ENCODE data around the gene HTRA3. TPM values are rescaled to one million over a fixed set of nuclear protein-coding genes. Genes with fewer than 3 reads are reported as not detected.

Gene HTRA3
- total RNA-seq, 1 donor from 2014 or later, result 35.2 TPM

- Mint-ChIP-seq H3K36me3 (ENCODE audit: low read depth, unreplicated experiment) (peaks cover 4% of the 10 kb centered on the region), H3K9me3 (ENCODE audit: unreplicated experiment) (no peaks in the 10 kb centered on the region), H3K27ac (ENCODE audit: unreplicated experiment) (peak overlapping the region; percentile 4), H3K4me3 (ENCODE audit: unreplicated experiment) (no peak overlapping the region), H3K4me1 (ENCODE audit: low read depth, unreplicated experiment) (peaks cover 9% of the 10 kb centered on the region), H3K27me3 (ENCODE audit: low read depth, unreplicated experiment) (peaks cover 3% of the 10 kb centered on the region)
- no peak overlapping the region for H3K27ac ChIP-seq (ENCODE audit: low read depth, low read length)
- peaks cover 28% of the 10 kb centered on the region for H3K4me1 ChIP-seq (ENCODE audit: insufficient read depth, low read length)
- H3K79me2 ChIP-seq (ENCODE audit: insufficient read depth, low read length), result no peaks in the 10 kb centered on the region
- H4K20me1 ChIP-seq (ENCODE audit: insufficient read depth, low read length), result no peaks in the 10 kb centered on the region
- no peak overlapping the region for H2AFZ ChIP-seq (ENCODE audit: low read depth, low read length)
- H3K36me3 ChIP-seq (ENCODE audit: insufficient read depth, low read length), result no peaks in the 10 kb centered on the region
- H3K4me3 ChIP-seq (ENCODE audit: insufficient read depth, low read depth, low read length), result no peak overlapping the region
- H3K4me2 ChIP-seq (ENCODE audit: low read length), result peak overlapping the region; percentile 29
- DNase-seq (ENCODE audit: low read depth), result peak; percentile 29
- TF ChIP-seq EZH2 (IDR thresholded peaks at IDR 0.05; ENCODE audit: insufficient read depth, low read length), result no peak
- no peak for TF ChIP-seq CTCF (IDR thresholded peaks at IDR 0.05; ENCODE audit: insufficient read depth, low read depth, low read length)
- no peaks in the 10 kb centered on the region for H3K9me3 ChIP-seq (ENCODE audit: insufficient read depth, low read depth, low read length)
- FAIRE-seq, result no peak
- peaks cover 16% of the 10 kb centered on the region for H3K27me3 ChIP-seq (ENCODE audit: insufficient read depth, low read length)
- no peak overlapping the region for H3K9ac ChIP-seq (ENCODE audit: low read length)
Observed at GRCh38 chr4:8351931-8352367, 82.4 kb downstream of the HTRA3 start.

- H3K27me3 Mint-ChIP-seq (ENCODE audit: low read depth, unreplicated experiment), result peaks cover 3% of the 10 kb centered on the region
- DNase-seq (ENCODE audit: low read depth) (no peak), FAIRE-seq (no peak)
- H3K27me3 ChIP-seq (ENCODE audit: insufficient read depth, low read length), result peaks cover 13% of the 10 kb centered on the region
- no peak overlapping the region for H3K4me3 Mint-ChIP-seq (ENCODE audit: unreplicated experiment)
- H3K27ac ChIP-seq (ENCODE audit: low read depth, low read length), result no peak overlapping the region
- no peak overlapping the region for H3K27ac Mint-ChIP-seq (ENCODE audit: unreplicated experiment)
- H3K4me1 ChIP-seq (ENCODE audit: insufficient read depth, low read length), result peaks cover 28% of the 10 kb centered on the region
- no peaks in the 10 kb centered on the region for H4K20me1 ChIP-seq (ENCODE audit: insufficient read depth, low read length)
- no peaks in the 10 kb centered on the region for H3K36me3 ChIP-seq (ENCODE audit: insufficient read depth, low read length)
- peaks cover 4% of the 10 kb centered on the region for H3K36me3 Mint-ChIP-seq (ENCODE audit: low read depth, unreplicated experiment)
- no peak overlapping the region for H3K4me3 ChIP-seq (ENCODE audit: insufficient read depth, low read depth, low read length)
- no peaks in the 10 kb centered on the region for H3K79me2 ChIP-seq (ENCODE audit: insufficient read depth, low read length)
- H3K4me1 Mint-ChIP-seq (ENCODE audit: low read depth, unreplicated experiment), result peaks cover 10% of the 10 kb centered on the region
- H3K9me3 Mint-ChIP-seq (ENCODE audit: unreplicated experiment), result no peaks in the 10 kb centered on the region
- H3K9me3 ChIP-seq (ENCODE audit: insufficient read depth, low read depth, low read length), result no peaks in the 10 kb centered on the region
- TF ChIP-seq CTCF (IDR thresholded peaks at IDR 0.05; ENCODE audit: insufficient read depth, low read depth, low read length) (no peak), EZH2 (IDR thresholded peaks at IDR 0.05; ENCODE audit: insufficient read depth, low read length) (no peak)
- H3K4me2 ChIP-seq (ENCODE audit: low read length), result peak overlapping the region; percentile 29
- no peak overlapping the region for H3K9ac ChIP-seq (ENCODE audit: low read length)
- H2AFZ ChIP-seq (ENCODE audit: low read depth, low read length), result no peak overlapping the region
Observed at GRCh38 chr4:8352368-8353157, 83.0 kb downstream of the HTRA3 start.

GRCh38 chr4:8353158-8353669, 83.7 kb downstream of the HTRA3 start:
- peak overlapping the region; percentile 85 for H3K27ac Mint-ChIP-seq (ENCODE audit: unreplicated experiment)
- no peak overlapping the region for H3K4me3 Mint-ChIP-seq (ENCODE audit: unreplicated experiment)
- H3K4me1 Mint-ChIP-seq (ENCODE audit: low read depth, unreplicated experiment), result peaks cover 16% of the 10 kb centered on the region
- H4K20me1 ChIP-seq (ENCODE audit: insufficient read depth, low read length), result no peaks in the 10 kb centered on the region
- H3K4me2 ChIP-seq (ENCODE audit: low read length), result peak overlapping the region; percentile 23
- no peaks in the 10 kb centered on the region for H3K36me3 ChIP-seq (ENCODE audit: insufficient read depth, low read length)
- peak overlapping the region; percentile 32 for H3K27ac ChIP-seq (ENCODE audit: low read depth, low read length)
- no peaks in the 10 kb centered on the region for H3K27me3 Mint-ChIP-seq (ENCODE audit: low read depth, unreplicated experiment)
- H3K4me1 ChIP-seq (ENCODE audit: insufficient read depth, low read length), result peaks cover 28% of the 10 kb centered on the region
- no peak for FAIRE-seq
- H2AFZ ChIP-seq (ENCODE audit: low read depth, low read length), result no peak overlapping the region
- H3K4me3 ChIP-seq (ENCODE audit: insufficient read depth, low read depth, low read length), result no peak overlapping the region
- H3K36me3 Mint-ChIP-seq (ENCODE audit: low read depth, unreplicated experiment), result no peaks in the 10 kb centered on the region
- H3K9ac ChIP-seq (ENCODE audit: low read length), result peak overlapping the region; percentile 4
- H3K27me3 ChIP-seq (ENCODE audit: insufficient read depth, low read length), result peaks cover 11% of the 10 kb centered on the region
- TF ChIP-seq CTCF (IDR thresholded peaks at IDR 0.05; ENCODE audit: insufficient read depth, low read depth, low read length) (no peak), EZH2 (IDR thresholded peaks at IDR 0.05; ENCODE audit: insufficient read depth, low read length) (no peak)
- no peak for DNase-seq (ENCODE audit: low read depth)
- H3K9me3 ChIP-seq (ENCODE audit: insufficient read depth, low read depth, low read length), result no peaks in the 10 kb centered on the region
- no peaks in the 10 kb centered on the region for H3K9me3 Mint-ChIP-seq (ENCODE audit: unreplicated experiment)
- H3K79me2 ChIP-seq (ENCODE audit: insufficient read depth, low read length), result no peaks in the 10 kb centered on the region

Measured in astrocyte (in vitro differentiated cells and primary cell).